Gastroesophageal sphincter (tissue), 4 donors: ENCODE results near the gene LPP. TPM values are rescaled to one million over a fixed set of nuclear protein-coding genes. Genes with fewer than 3 reads are reported as not detected.

Experiments
- ATAC-seq: fragments of 150-250 bp; one replicate; pipeline ENCODE4 v1.9.1; 2016; ENCODE audit warnings: mild to moderate bottlenecking, moderate library complexity
- H3K27ac ChIP-seq, 4 donors: fragments of 200-600 bp; sonication (generic) in 3 of 4; 1 replicate in 3 of 4; 2 replicates in 1 of 4; pipeline ENCODE4 v1.5.1; 2016 to 2019
- H3K27me3 ChIP-seq: fragments of 200-600 bp; sonication (generic); one replicate; pipeline ENCODE4 v1.5.1; 2019
- H3K36me3 ChIP-seq, 2 donors: fragments of 200-600 bp; sonication (generic); one replicate each; pipeline ENCODE4 v1.5.1; 2019; ENCODE audit warnings: control low read depth in 1 of 2
- H3K4me1 ChIP-seq, 3 donors: fragments of 200-600 bp; sonication (generic); 1 replicate in 2 of 3; 2 replicates in 1 of 3; pipeline ENCODE4 v1.5.1; 2016 to 2019; ENCODE audit warnings: control low read depth in 2 of 3
- H3K4me3 ChIP-seq, 2 donors: fragments of 200-600 bp; sonication (generic); one replicate each; pipeline ENCODE4 v1.5.1; 2019; ENCODE audit warnings: mild to moderate bottlenecking in 1 of 2, moderate library complexity in 1 of 2
- H3K9me3 ChIP-seq, 3 donors: fragments of 200-600 bp; sonication (generic); one replicate each; pipeline ENCODE4 v1.5.1; 2017 to 2019; ENCODE audit warnings: control low read depth in 2 of 3
- CTCF ChIP-seq, 4 experiments: fragments of 200-600 bp in 2 of 4; fragments of 450-650 bp in 2 of 4; sonication (generic) in 1 of 4; IDR thresholded peaks; one replicate each; pipeline ENCODE4 v1.5.1; 2017 to 2019; ENCODE audit warnings: antibody characterized with exemption in 4 of 4, mild to moderate bottlenecking in 2 of 4, moderate library complexity in 2 of 4
- EP300 ChIP-seq: sonication (generic); formaldehyde crosslinking; IDR thresholded peaks from one replicate; pipeline ENCODE4 v1.6.1; 2017; ENCODE audit warnings: antibody characterized with exemption, mild to moderate bottlenecking
- POLR2A ChIP-seq, 2 donors: fragments of 450-650 bp; IDR thresholded peaks; one replicate each; pipeline ENCODE4 v1.6.1; 2017; ENCODE audit warnings: antibody characterized with exemption in 2 of 2, mild to moderate bottlenecking in 2 of 2, moderate library complexity in 1 of 2
- POLR2AphosphoS5 ChIP-seq: sonication (generic); formaldehyde crosslinking; IDR thresholded peaks from one replicate; pipeline ENCODE4 v1.6.1; 2017; ENCODE audit warnings: antibody characterized with exemption
- WGBS, 2 donors: methylation state at CpG; one replicate each; pipeline ENCODE4 v1.1.5; 2018; ENCODE audit warnings: low coverage in 1 of 2; 5-methylcytosine and 5-hydroxymethylcytosine counted together
- total RNA-seq, 4 donors: library from RNA; depleted of rRNA; stranded (reverse); fragments of >200 nt; gene quantifications; one replicate each; pipeline ENCODE4 v1.1.0, GENCODE V29; 2016

LPP gene
- total RNA-seq, 4 donors from 2014 or later = 1,243 to 2,297 (median 2,164) TPM

DNA sequence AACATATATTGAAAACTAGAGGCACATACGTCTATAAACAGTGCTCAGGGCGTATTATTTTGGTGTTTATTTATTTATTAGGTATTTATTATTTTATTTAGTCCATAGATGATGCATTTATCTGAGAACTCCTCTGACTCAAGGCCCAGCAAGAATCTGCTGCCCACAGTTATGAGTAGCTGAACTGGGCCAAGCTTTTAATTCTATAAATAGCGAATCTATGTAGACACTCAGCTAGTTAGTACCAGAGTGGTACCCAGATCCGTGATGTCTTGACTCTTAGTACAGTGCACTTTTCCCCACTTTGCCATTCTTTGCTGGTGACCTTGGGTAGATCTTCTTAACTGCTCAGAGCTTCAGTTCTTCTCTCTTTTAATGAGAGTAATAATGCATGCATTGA, 647.4 kb downstream of the LPP start:
- 73 to 74% methylated on average over 4 of the region's 4 CpGs for WGBS, 2 donors
- no peaks in the 10 kb centered on the region for H3K36me3 ChIP-seq
- no peaks in the 10 kb centered on the region for H3K27me3 ChIP-seq
- H3K27ac ChIP-seq = no peak overlapping the region
- H3K9me3 ChIP-seq = peaks cover 0 to under 1% (median 0%) of the 10 kb centered on the region in 3 donors
- TF ChIP-seq CTCF (IDR thresholded peaks at IDR 0.05) = no peak
- TF ChIP-seq EP300 = no peak
- no peak for TF ChIP-seq POLR2A (IDR thresholded peaks at IDR 0.05)
- no peak for TF ChIP-seq POLR2AphosphoS5
- H3K4me3 ChIP-seq = no peak overlapping the region
- ATAC-seq = no peak
- H3K4me1 ChIP-seq = peaks cover 15 to 47% (median 22%) of the 10 kb centered on the region in 3 donors

GRCh38 chr3:188802645-188803044, 648.7 kb downstream of the LPP start:
- H3K9me3 ChIP-seq = peaks cover 0 to 12% (median 0%) of the 10 kb centered on the region in 3 donors
- WGBS, 2 donors = 84 to 91% methylated on average over 3 of the region's 3 CpGs
- H3K27me3 ChIP-seq = no peaks in the 10 kb centered on the region
- no peak overlapping the region for H3K27ac ChIP-seq
- H3K4me3 ChIP-seq = no peak overlapping the region
- H3K4me1 ChIP-seq = peaks cover 11 to 36% (median 22%) of the 10 kb centered on the region in 3 donors
- no peak for ATAC-seq
- H3K36me3 ChIP-seq = no peaks in the 10 kb centered on the region
- no peak for TF ChIP-seq POLR2AphosphoS5
- TF ChIP-seq EP300 = no peak
- TF ChIP-seq CTCF (IDR thresholded peaks at IDR 0.05) = no peak
- TF ChIP-seq POLR2A (IDR thresholded peaks at IDR 0.05) = no peak

- peaks cover 0 to 24% (median 0%) of the 10 kb centered on the region in 3 donors for H3K9me3 ChIP-seq
- ATAC-seq = no peak
- H3K27ac ChIP-seq = no peak overlapping the region
- 100% methylated on average over 1 of the region's 1 CpG for WGBS, 2 donors
- peaks cover 0 to 6% (median 0%) of the 10 kb centered on the region in 3 donors for H3K4me1 ChIP-seq
- no peak for TF ChIP-seq POLR2A (IDR thresholded peaks at IDR 0.05)
- TF ChIP-seq POLR2AphosphoS5 = no peak
- no peak for TF ChIP-seq CTCF (IDR thresholded peaks at IDR 0.05)
- no peak for TF ChIP-seq EP300
- H3K27me3 ChIP-seq = no peaks in the 10 kb centered on the region
- H3K36me3 ChIP-seq = no peaks in the 10 kb centered on the region
- H3K4me3 ChIP-seq = no peak overlapping the region
Measured at GRCh38 chr3:188807006-188807405, 653.0 kb downstream of the LPP start.

GRCh38 chr3:188812198-188812597, 658.2 kb downstream of the LPP start:
- peaks cover 0 to 22% (median 2%) of the 10 kb centered on the region in 3 donors for H3K4me1 ChIP-seq
- ATAC-seq = no peak
- H3K27me3 ChIP-seq = no peaks in the 10 kb centered on the region
- H3K9me3 ChIP-seq = peaks cover 0 to 15% (median 0%) of the 10 kb centered on the region in 3 donors
- TF ChIP-seq POLR2AphosphoS5 = no peak
- no peaks in the 10 kb centered on the region for H3K36me3 ChIP-seq
- no peak overlapping the region for H3K4me3 ChIP-seq
- no peak overlapping the region for H3K27ac ChIP-seq
- WGBS, 2 donors = 80 to 83% methylated on average over 1 of the region's 1 CpG

- H3K9me3 ChIP-seq = no peaks in the 10 kb centered on the region
- H3K27me3 ChIP-seq = no peaks in the 10 kb centered on the region
- H3K4me3 ChIP-seq = no peak overlapping the region
- TF ChIP-seq CTCF (IDR thresholded peaks at IDR 0.05) (no peak), POLR2A (IDR thresholded peaks at IDR 0.05) (no peak), POLR2AphosphoS5 (no peak), EP300 (no peak)
- no peaks in the 10 kb centered on the region for H3K36me3 ChIP-seq
- ATAC-seq = no peak
- H3K27ac ChIP-seq = no peak overlapping the region
- peaks cover 0 to 44% (median 11%) of the 10 kb centered on the region in 3 donors for H3K4me1 ChIP-seq
- 80 to 94% methylated on average over 1 to 2 of the region's 2 CpGs for WGBS, 2 donors
Measured at GRCh38 chr3:188814581-188814980, 660.6 kb downstream of the LPP start.
